Neural progenitor cell (in vitro differentiated cells): ENCODE data around the gene GLRX. TPM values are rescaled to one million over a fixed set of nuclear protein-coding genes. Genes with fewer than 3 reads are reported as not detected.

Experiments used
- DNase-seq: peaks from one replicate; pipeline ENCODE4 v3.0.0-alpha.2; 2016; ENCODE audit warnings: low spot score
- H2AFZ ChIP-seq: fragments of 200-600 bp; sonication (generic); replicated peaks from 2 replicates; pipeline ENCODE4 v1.6.1; 2016; ENCODE audit warnings: antibody characterized with exemption
- H3F3A ChIP-seq: fragments of 200-600 bp; sonication (generic); 2 replicates; pipeline ENCODE4 v1.6.1; 2016; ENCODE audit warnings: antibody characterized with exemption, low read depth
- H3K27ac ChIP-seq: fragments of 200-600 bp; sonication (generic); 2 replicates; pipeline ENCODE4 v1.5.1; 2016; ENCODE audit warnings: mild to moderate bottlenecking
- H3K27me3 ChIP-seq: fragments of 200-600 bp; sonication (generic); 2 replicates; pipeline ENCODE4 v1.6.1; 2016; ENCODE audit warnings: mild to moderate bottlenecking, moderate library complexity
- H3K36me3 ChIP-seq: fragments of 200-600 bp; sonication (generic); 2 replicates; pipeline ENCODE4 v1.5.1; 2016
- H3K4me1 ChIP-seq: fragments of 200-600 bp; sonication (generic); 2 replicates; pipeline ENCODE4 v1.6.1; 2016; ENCODE audit warnings: mixed run types
- H3K4me2 ChIP-seq: fragments of 200-600 bp; sonication (generic); 2 replicates; pipeline ENCODE4 v1.6.1; 2016
- H3K4me3 ChIP-seq: fragments of 200-600 bp; sonication (generic); 2 replicates; pipeline ENCODE4 v1.5.1; 2016
- H3K79me2 ChIP-seq: fragments of 200-600 bp; sonication (generic); 2 replicates; pipeline ENCODE4 v1.6.1; 2016; ENCODE audit warnings: low read depth
- H3K9ac ChIP-seq: fragments of 200-600 bp; sonication (generic); 2 replicates; pipeline ENCODE4 v1.6.1; 2016
- H3K9me3 ChIP-seq: fragments of 200-600 bp; sonication (generic); 2 replicates; pipeline ENCODE4 v1.5.1; 2016; ENCODE audit warnings: low read depth
- H4K20me1 ChIP-seq: fragments of 200-600 bp; sonication (generic); 2 replicates; pipeline ENCODE4 v1.6.1; 2016; ENCODE audit warnings: low read depth
- H3K27ac Mint-ChIP-seq: 3 replicates; pipeline ENCODE4 v1.8.0; 2021; ENCODE audit warnings: mixed read lengths
- H3K27me3 Mint-ChIP-seq: 2 replicates; pipeline ENCODE4 v1.8.0; 2022; ENCODE audit warnings: low read depth, mild to moderate bottlenecking, inconsistent platforms, moderate library complexity, mixed read lengths; ENCODE audit not compliant: insufficient read depth
- H3K36me3 Mint-ChIP-seq: 3 replicates; pipeline ENCODE4 v1.8.0; 2021; ENCODE audit warnings: mixed read lengths
- H3K4me1 Mint-ChIP-seq: 3 replicates; pipeline ENCODE4 v1.8.0; 2021; ENCODE audit warnings: mixed read lengths
- H3K4me3 Mint-ChIP-seq: 3 replicates; pipeline ENCODE4 v1.8.0; 2021; ENCODE audit warnings: mild to moderate bottlenecking, moderate library complexity, mixed read lengths
- H3K9me3 Mint-ChIP-seq: 3 replicates; pipeline ENCODE4 v1.8.0; 2020; ENCODE audit warnings: mixed read lengths
- CTCF ChIP-seq: fragments of 200-600 bp; sonication (generic); IDR thresholded peaks from 2 replicates; pipeline ENCODE4 v1.5.1; 2017; ENCODE audit warnings: antibody characterized with exemption, mild to moderate bottlenecking
- EZH2 ChIP-seq: fragments of 200-600 bp; sonication (generic); IDR thresholded peaks from 2 replicates; pipeline ENCODE4 v1.6.1; 2017; ENCODE audit warnings: antibody characterized with exemption, mild to moderate bottlenecking, moderate library complexity
- EZH2phosphoT487 ChIP-seq: fragments of 200-600 bp; sonication (generic); IDR thresholded peaks from 2 replicates; pipeline ENCODE4 v1.6.1; 2017; ENCODE audit warnings: antibody characterized with exemption
- total RNA-seq: library from RNA; depleted of rRNA; stranded (reverse); fragments of >200 nt; gene quantifications from 2 replicates; pipeline ENCODE4 v1.2.3, GENCODE V29; 2015; ENCODE audit warnings: low replicate concordance

The GLRX gene
- total RNA-seq, 1 donor from 2014 or later, result 15.1 TPM

- no peak for DNase-seq
- no peaks in the 10 kb centered on the region for H3F3A ChIP-seq
- H3K4me3 ChIP-seq, result no peak overlapping the region
- H2AFZ ChIP-seq, result no peak overlapping the region
- H3K9ac ChIP-seq, result no peak overlapping the region
- TF ChIP-seq EZH2 (no peak), CTCF (no peak), EZH2phosphoT487 (no peak)
- peaks cover 8% of the 10 kb centered on the region for H3K36me3 Mint-ChIP-seq
- no peak overlapping the region for H3K4me3 Mint-ChIP-seq
- no peak overlapping the region for H3K27ac ChIP-seq
- H3K36me3 ChIP-seq, result no peaks in the 10 kb centered on the region
- no peaks in the 10 kb centered on the region for H3K27me3 Mint-ChIP-seq
- no peak overlapping the region for H3K4me2 ChIP-seq
- no peaks in the 10 kb centered on the region for H4K20me1 ChIP-seq
- H3K4me1 Mint-ChIP-seq, result peaks cover 5% of the 10 kb centered on the region
- no peaks in the 10 kb centered on the region for H3K9me3 ChIP-seq
- H3K79me2 ChIP-seq, result no peaks in the 10 kb centered on the region
- no peaks in the 10 kb centered on the region for H3K4me1 ChIP-seq
- H3K9me3 Mint-ChIP-seq, result peaks cover 7% of the 10 kb centered on the region
- no peaks in the 10 kb centered on the region for H3K27me3 ChIP-seq
- H3K27ac Mint-ChIP-seq, result no peak overlapping the region
Measured at GRCh38 chr5:95798048-95798447, 24.5 kb downstream of the GLRX start.

- H3K27ac Mint-ChIP-seq, result no peak overlapping the region
Measured at GRCh38 chr5:95797301-95797700, 25.2 kb downstream of the GLRX start.

GRCh38 chr5:95794070-95794516, 28.4 kb downstream of the GLRX start:
- no peak overlapping the region for H3K27ac Mint-ChIP-seq
- H3F3A ChIP-seq, result no peaks in the 10 kb centered on the region
- no peak overlapping the region for H3K4me2 ChIP-seq
- H3K79me2 ChIP-seq, result no peaks in the 10 kb centered on the region
- no peaks in the 10 kb centered on the region for H4K20me1 ChIP-seq
- no peaks in the 10 kb centered on the region for H3K27me3 Mint-ChIP-seq
- no peak for TF ChIP-seq CTCF
- peaks cover 10% of the 10 kb centered on the region for H3K36me3 Mint-ChIP-seq
- no peaks in the 10 kb centered on the region for H3K9me3 ChIP-seq
- H3K9ac ChIP-seq, result no peak overlapping the region
- no peak overlapping the region for H3K27ac ChIP-seq
- no peaks in the 10 kb centered on the region for H3K9me3 Mint-ChIP-seq
- H3K4me1 Mint-ChIP-seq, result no peaks in the 10 kb centered on the region
- H3K4me3 ChIP-seq, result no peak overlapping the region
- no peak for DNase-seq
- H3K4me1 ChIP-seq, result no peaks in the 10 kb centered on the region
- no peaks in the 10 kb centered on the region for H3K36me3 ChIP-seq
- no peak overlapping the region for H3K4me3 Mint-ChIP-seq
- H2AFZ ChIP-seq, result no peak overlapping the region
- H3K27me3 ChIP-seq, result no peaks in the 10 kb centered on the region

More at GRCh38 chr5:95797301-95797700, 25.2 kb downstream of the GLRX start:
- Mint-ChIP-seq H3K4me3 (no peak overlapping the region), H3K4me1 (peaks cover 5% of the 10 kb centered on the region), H3K27me3 (no peaks in the 10 kb centered on the region), H3K9me3 (peaks cover 5% of the 10 kb centered on the region), H3K36me3 (peaks cover 8% of the 10 kb centered on the region)
- no peak for DNase-seq
- TF ChIP-seq EZH2phosphoT487 (no peak), EZH2 (no peak), CTCF (no peak)
- Histone ChIP-seq H3K4me2 (no peak overlapping the region), H3K4me1 (no peaks in the 10 kb centered on the region), H3K79me2 (no peaks in the 10 kb centered on the region), H3K9me3 (no peaks in the 10 kb centered on the region), H4K20me1 (no peaks in the 10 kb centered on the region), H3K9ac (no peak overlapping the region), H2AFZ (no peak overlapping the region), H3K4me3 (no peak overlapping the region), H3F3A (no peaks in the 10 kb centered on the region), H3K36me3 (no peaks in the 10 kb centered on the region), H3K27ac (no peak overlapping the region), H3K27me3 (no peaks in the 10 kb centered on the region)

GRCh38 chr5:95791751-95792150, 30.8 kb downstream of the GLRX start:
- H3K27me3 ChIP-seq, result no peaks in the 10 kb centered on the region
- DNase-seq, result no peak
- H3K36me3 ChIP-seq, result no peaks in the 10 kb centered on the region
- Mint-ChIP-seq H3K36me3 (peaks cover 9% of the 10 kb centered on the region), H3K4me3 (no peak overlapping the region), H3K27me3 (no peaks in the 10 kb centered on the region), H3K9me3 (no peaks in the 10 kb centered on the region), H3K4me1 (no peaks in the 10 kb centered on the region), H3K27ac (peak overlapping the region; percentile 46)
- no peak overlapping the region for H3K27ac ChIP-seq
- TF ChIP-seq CTCF, result no peak
- TF ChIP-seq EZH2, result no peak
- no peak for TF ChIP-seq EZH2phosphoT487
- no peaks in the 10 kb centered on the region for H3K79me2 ChIP-seq
- no peaks in the 10 kb centered on the region for H4K20me1 ChIP-seq
- peaks cover 4% of the 10 kb centered on the region for H3K4me1 ChIP-seq
- H3K9me3 ChIP-seq, result no peaks in the 10 kb centered on the region
- no peaks in the 10 kb centered on the region for H3F3A ChIP-seq
- H3K4me2 ChIP-seq, result no peak overlapping the region
- H3K4me3 ChIP-seq, result no peak overlapping the region
- H3K9ac ChIP-seq, result no peak overlapping the region
- no peak overlapping the region for H2AFZ ChIP-seq
